Measurements from ENCODE around the gene MIS12. TPM values are rescaled to one million over a fixed set of nuclear protein-coding genes. Genes with fewer than 3 reads are reported as not detected.

The MIS12 gene
- total and polyA plus RNA-seq, 9 donors = 17.8 to 24.6 (median 21.3) TPM

DNA sequence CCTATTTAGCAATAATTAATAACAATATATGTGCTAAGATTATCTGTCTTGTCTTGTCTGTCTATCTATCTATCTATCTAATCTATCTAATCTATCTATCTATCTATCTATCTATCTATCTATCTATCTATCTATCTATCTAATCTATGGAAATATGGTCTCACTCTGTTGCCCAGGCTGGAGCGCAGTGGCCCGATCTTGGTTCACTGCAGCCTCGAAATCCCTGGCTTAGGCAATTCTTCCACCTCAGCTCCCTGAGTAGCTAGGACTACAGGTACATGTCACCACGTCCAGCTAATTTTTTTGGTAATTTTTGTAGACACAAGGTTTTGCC, 44.7 kb downstream of the MIS12 start:
- no peak for DNase-seq
- no peaks in the 10 kb centered on the region for H3K27me3 ChIP-seq (ENCODE audit: control insufficient read depth, insufficient read depth, low read length)
- 100% methylated on average over 4 of the region's 4 CpGs for WGBS (ENCODE audit: insufficient coverage)
- no peak overlapping the region for H3K4me3 ChIP-seq (ENCODE audit: low read length)
- no peaks in the 10 kb centered on the region for H3K9me3 ChIP-seq (replicated peaks; ENCODE audit: control insufficient read depth, low read depth, low read length)
- no peaks in the 10 kb centered on the region for H3K36me3 ChIP-seq (ENCODE audit: control insufficient read depth, insufficient read depth, low read length)
- peaks cover 22% of the 10 kb centered on the region for H3K4me1 ChIP-seq (ENCODE audit: control insufficient read depth, insufficient read depth, low read length)
- H3K27ac ChIP-seq (ENCODE audit: low read length) = no peak overlapping the region

DNA sequence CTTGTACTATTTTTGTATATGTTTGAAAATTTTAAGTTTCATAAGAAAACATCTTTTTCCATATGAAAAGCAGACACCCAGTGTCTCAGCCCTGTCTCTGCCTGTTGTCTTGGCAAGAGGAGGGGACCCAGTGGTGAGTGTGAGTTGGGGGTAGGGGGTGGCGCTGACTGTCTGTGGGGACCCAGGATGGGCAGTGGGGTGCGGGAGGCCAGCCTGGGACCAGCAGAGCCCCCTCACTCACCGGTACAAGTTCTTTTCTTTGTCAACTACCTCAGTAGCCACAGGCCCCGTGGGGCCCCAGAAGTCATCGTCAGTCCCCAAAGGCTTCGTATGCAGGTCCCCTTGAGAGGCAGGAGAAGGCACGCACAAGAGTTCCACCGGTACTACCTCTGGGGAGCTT, 46.2 kb downstream of the MIS12 start:
- H3K4me3 ChIP-seq (ENCODE audit: low read length) = no peak overlapping the region
- no peak overlapping the region for H3K27ac ChIP-seq (ENCODE audit: low read length)
- H3K4me1 ChIP-seq (ENCODE audit: control insufficient read depth, insufficient read depth, low read length) = peaks cover 17% of the 10 kb centered on the region
- H3K9me3 ChIP-seq (replicated peaks; ENCODE audit: control insufficient read depth, low read depth, low read length) = no peaks in the 10 kb centered on the region
- H3K27me3 ChIP-seq (ENCODE audit: control insufficient read depth, insufficient read depth, low read length) = no peaks in the 10 kb centered on the region
- WGBS (ENCODE audit: insufficient coverage) = 79% methylated on average over 7 of the region's 8 CpGs
- no peak for DNase-seq
- H3K36me3 ChIP-seq (ENCODE audit: control insufficient read depth, insufficient read depth, low read length) = no peaks in the 10 kb centered on the region

DNA sequence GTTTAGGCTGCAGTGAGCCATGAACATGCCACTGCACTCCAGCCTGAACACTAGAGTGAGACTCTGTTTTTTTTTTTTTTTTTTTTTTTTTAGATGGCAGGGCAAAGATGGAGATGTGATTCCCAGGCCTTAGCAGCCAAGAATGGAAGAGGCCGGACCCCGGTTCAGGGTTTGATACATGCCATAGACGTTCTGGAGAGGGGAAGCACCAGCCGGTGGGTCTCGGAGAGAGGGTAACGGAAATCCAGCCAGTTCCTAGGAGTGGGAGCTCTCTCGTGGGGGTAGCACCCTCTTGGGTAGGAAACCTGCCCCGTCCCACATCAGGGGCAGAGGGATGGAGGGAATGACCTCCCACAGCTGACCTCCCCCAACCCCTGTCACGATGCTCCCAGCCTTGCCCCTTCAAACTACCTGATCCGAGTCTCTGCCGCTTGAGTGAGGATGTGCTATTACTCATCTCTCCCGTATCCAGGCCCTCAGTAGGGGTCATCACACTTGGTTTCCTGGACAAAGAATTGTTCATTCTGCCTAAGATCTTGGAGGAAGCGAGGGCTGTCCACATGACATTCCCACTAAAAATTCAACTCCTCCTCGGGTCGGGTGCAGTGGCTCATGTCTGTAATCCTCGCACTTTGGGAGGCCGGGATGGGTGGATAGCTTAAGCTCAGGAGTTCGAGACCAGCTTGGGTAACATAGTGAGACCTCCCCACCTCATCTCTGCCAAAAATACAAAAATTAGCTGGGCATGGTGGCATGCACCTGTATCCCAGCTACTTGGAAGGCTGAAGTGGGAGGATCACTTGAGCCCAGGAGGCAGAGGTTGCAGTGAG, 47.3 kb downstream of the MIS12 start:
- Histone ChIP-seq H3K36me3 (ENCODE audit: control insufficient read depth, insufficient read depth, low read length) (no peaks in the 10 kb centered on the region), H3K4me1 (ENCODE audit: control insufficient read depth, insufficient read depth, low read length) (peaks cover 9% of the 10 kb centered on the region), H3K27ac (ENCODE audit: low read length) (no peak overlapping the region), H3K27me3 (ENCODE audit: control insufficient read depth, insufficient read depth, low read length) (no peaks in the 10 kb centered on the region), H3K4me3 (ENCODE audit: low read length) (no peak overlapping the region), H3K9me3 (replicated peaks; ENCODE audit: control insufficient read depth, low read depth, low read length) (no peaks in the 10 kb centered on the region)
- DNase-seq = no peak
- WGBS (ENCODE audit: insufficient coverage) = 72% methylated on average over 6 of the region's 18 CpGs

DNA sequence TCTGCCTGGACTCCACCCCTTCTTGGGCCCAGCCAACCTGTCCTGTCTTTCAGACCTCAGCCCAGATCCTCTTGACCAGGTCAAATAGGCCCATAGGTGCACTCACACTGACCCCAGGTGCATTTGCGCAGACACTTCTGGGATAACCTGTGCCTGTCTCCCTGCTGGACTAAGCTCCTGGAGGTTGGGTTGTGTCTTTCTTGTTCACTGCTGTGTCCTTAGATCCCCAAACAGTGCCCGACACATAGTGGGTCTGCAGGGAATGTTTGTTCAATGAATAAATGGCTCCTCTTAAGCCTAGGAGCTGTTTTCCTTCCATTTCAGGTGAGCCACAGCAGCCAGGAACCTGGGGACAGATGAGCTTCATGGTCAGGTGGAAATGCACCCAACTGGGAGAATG, 49.1 kb downstream of the MIS12 start:
- Histone ChIP-seq H3K27ac (ENCODE audit: low read length) (no peak overlapping the region), H3K4me3 (ENCODE audit: low read length) (no peak overlapping the region), H3K36me3 (ENCODE audit: control insufficient read depth, insufficient read depth, low read length) (no peaks in the 10 kb centered on the region), H3K4me1 (ENCODE audit: control insufficient read depth, insufficient read depth, low read length) (peaks cover 9% of the 10 kb centered on the region), H3K27me3 (ENCODE audit: control insufficient read depth, insufficient read depth, low read length) (no peaks in the 10 kb centered on the region), H3K9me3 (replicated peaks; ENCODE audit: control insufficient read depth, low read depth, low read length) (no peaks in the 10 kb centered on the region)
- no peak for DNase-seq
- 86% methylated on average over 2 of the region's 2 CpGs for WGBS (ENCODE audit: insufficient coverage)

DNA sequence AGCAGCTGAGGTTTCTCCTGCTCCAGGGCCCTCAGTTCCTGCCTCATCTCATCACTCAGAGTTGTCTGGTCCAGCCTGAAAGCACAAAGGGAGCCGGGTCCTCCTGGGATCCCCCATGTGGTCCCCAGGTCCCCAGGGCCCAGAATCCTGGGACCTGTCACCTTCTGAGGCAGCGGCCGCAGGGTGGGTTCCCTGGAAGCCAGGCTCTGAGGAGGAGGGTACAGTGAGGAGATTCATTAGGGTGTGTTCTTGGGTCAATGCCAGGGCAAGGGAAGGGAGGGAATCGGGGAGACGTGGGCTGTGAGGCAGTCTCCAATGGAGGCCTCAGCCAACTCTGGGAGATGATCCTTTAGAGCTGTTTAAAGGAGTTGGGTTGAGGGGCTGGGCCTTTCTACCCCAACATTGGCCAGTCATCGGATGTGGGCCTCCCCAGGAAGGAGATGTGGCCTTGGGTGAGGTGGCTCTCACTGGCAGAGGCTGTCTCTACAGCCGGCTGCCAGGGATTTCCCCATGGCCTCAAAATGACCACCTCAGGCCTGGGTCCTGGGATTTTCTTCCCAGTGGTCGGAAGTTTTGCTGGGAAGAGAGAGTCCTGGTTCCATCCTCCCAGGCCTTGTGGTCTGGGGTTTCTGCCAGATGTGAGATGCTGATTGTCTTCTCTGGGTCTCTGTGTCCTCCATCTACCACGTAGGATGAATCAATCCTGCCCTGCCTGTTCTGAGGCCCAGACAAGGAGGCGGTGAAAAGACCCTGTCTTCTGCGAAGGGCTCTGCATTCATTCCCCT, 50.7 kb downstream of the MIS12 start:
- DNase-seq = peak; percentile 32
- H3K36me3 ChIP-seq (ENCODE audit: control insufficient read depth, insufficient read depth, low read length) = no peaks in the 10 kb centered on the region

DNA sequence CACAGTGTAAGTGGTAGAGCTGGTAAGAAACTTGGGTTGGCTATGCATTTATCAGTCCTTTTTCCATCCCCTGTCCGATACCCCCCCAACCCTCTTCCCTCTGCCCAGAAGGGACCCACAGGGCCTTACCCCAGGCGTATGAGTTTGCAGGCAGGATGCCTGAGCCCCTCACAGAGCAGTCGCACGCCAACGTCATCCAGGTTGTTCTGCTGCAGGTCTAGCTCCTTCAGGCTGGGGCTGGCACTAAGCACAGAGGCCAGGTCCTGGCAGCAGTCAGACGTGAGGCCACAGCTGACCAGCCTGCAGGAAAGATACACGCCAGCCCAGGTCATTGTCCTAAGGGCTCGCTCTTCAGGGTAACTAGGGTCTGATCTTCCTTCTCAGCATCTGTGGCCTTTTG, 52.9 kb downstream of the MIS12 start:
- H3K4me1 ChIP-seq (ENCODE audit: control insufficient read depth, insufficient read depth, low read length) = peaks cover 9% of the 10 kb centered on the region
- H3K4me3 ChIP-seq (ENCODE audit: low read length) = no peak overlapping the region
- H3K9me3 ChIP-seq (replicated peaks; ENCODE audit: control insufficient read depth, low read depth, low read length) = no peaks in the 10 kb centered on the region
- H3K27ac ChIP-seq (ENCODE audit: low read length) = no peak overlapping the region
- H3K36me3 ChIP-seq (ENCODE audit: control insufficient read depth, insufficient read depth, low read length) = no peaks in the 10 kb centered on the region
- WGBS (ENCODE audit: insufficient coverage) = 85% methylated on average over 8 of the region's 8 CpGs
- no peak for DNase-seq
- H3K27me3 ChIP-seq (ENCODE audit: control insufficient read depth, insufficient read depth, low read length) = no peaks in the 10 kb centered on the region

More for the DNA sequence above, 50.7 kb downstream of the MIS12 start:
- Histone ChIP-seq H3K27me3 (ENCODE audit: control insufficient read depth, insufficient read depth, low read length) (no peaks in the 10 kb centered on the region), H3K4me3 (ENCODE audit: low read length) (no peak overlapping the region), H3K27ac (ENCODE audit: low read length) (peak overlapping the region; percentile 20), H3K4me1 (ENCODE audit: control insufficient read depth, insufficient read depth, low read length) (peaks cover 9% of the 10 kb centered on the region), H3K9me3 (replicated peaks; ENCODE audit: control insufficient read depth, low read depth, low read length) (no peaks in the 10 kb centered on the region)
- WGBS (ENCODE audit: insufficient coverage) = 61% methylated on average over 7 of the region's 11 CpGs

DNA sequence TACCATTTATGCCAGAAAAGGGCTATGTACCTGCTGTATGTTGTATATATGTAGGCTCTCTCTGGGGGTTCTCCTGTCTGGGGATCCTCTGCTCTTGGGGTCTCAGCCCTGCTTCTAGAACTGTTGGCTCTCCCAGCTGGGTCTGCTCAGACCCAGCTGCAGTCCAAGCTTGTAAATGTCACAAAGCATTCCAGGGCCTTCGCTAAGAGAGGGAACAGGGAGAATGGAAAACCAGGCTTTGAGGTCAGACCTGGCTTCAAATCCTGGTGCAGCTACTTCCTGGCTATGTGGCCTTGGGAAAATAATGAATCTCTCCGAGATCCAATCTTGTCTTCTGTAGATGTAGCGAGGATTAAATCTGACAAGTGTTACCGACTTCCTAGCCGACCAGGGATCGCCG, 54.0 kb downstream of the MIS12 start:
- WGBS (ENCODE audit: insufficient coverage) = 63% methylated on average over 4 of the region's 7 CpGs
- Histone ChIP-seq H3K27me3 (ENCODE audit: control insufficient read depth, insufficient read depth, low read length) (no peaks in the 10 kb centered on the region), H3K27ac (ENCODE audit: low read length) (no peak overlapping the region), H3K4me1 (ENCODE audit: control insufficient read depth, insufficient read depth, low read length) (peaks cover 11% of the 10 kb centered on the region), H3K36me3 (ENCODE audit: control insufficient read depth, insufficient read depth, low read length) (no peaks in the 10 kb centered on the region), H3K9me3 (replicated peaks; ENCODE audit: control insufficient read depth, low read depth, low read length) (no peaks in the 10 kb centered on the region), H3K4me3 (ENCODE audit: low read length) (no peak overlapping the region)
- DNase-seq = no peak

Other genes starting within 250 kb of the MIS12 start
- gene RABEP1, start 204.3 kb upstream of the MIS12 start, total RNA-seq = 41.7 TPM
- 10 to 100 TPM; 38.2 to 55.6 (median 51.8) TPM for gene RABEP1, start 204.3 kb upstream of the MIS12 start, polyA plus RNA-seq (ENCODE audit: insufficient read depth in 1 of 8, insufficient read length in 8 of 8, low replicate concordance in 1 of 8)
- 61.9 TPM for gene NUP88, start 66.9 kb upstream of the MIS12 start, total RNA-seq
- gene NUP88, start 66.9 kb upstream of the MIS12 start, polyA plus RNA-seq (ENCODE audit: insufficient read depth in 1 of 8, insufficient read length in 8 of 8, low replicate concordance in 1 of 8) = 10 to 100 TPM; 41.0 to 56.9 (median 48.4) TPM
- gene RPAIN, start 66.4 kb upstream of the MIS12 start, total RNA-seq = 50.8 TPM
- gene RPAIN, start 66.4 kb upstream of the MIS12 start, polyA plus RNA-seq (ENCODE audit: insufficient read depth in 1 of 8, insufficient read length in 8 of 8, low replicate concordance in 1 of 8) = 10 to 100 TPM; 36.3 to 59.5 (median 45.8) TPM
- 137 TPM for gene C1QBP, start 47.4 kb upstream of the MIS12 start, total RNA-seq
- 100 to 1,000 TPM; 108 to 134 (median 120) TPM for gene C1QBP, start 47.4 kb upstream of the MIS12 start, polyA plus RNA-seq (ENCODE audit: insufficient read depth in 1 of 8, insufficient read length in 8 of 8, low replicate concordance in 1 of 8)
- gene DHX33, start 17.6 kb upstream of the MIS12 start, total RNA-seq = 5.5 TPM
- gene DHX33, start 17.6 kb upstream of the MIS12 start, polyA plus RNA-seq (ENCODE audit: insufficient read depth in 1 of 8, insufficient read length in 8 of 8, low replicate concordance in 1 of 8) = 10 to 100 TPM in 7 of 8 donors, 1 to 10 TPM in 1; 10.0 to 14.5 (median 11.1) TPM
- gene DERL2, start 388 bp upstream of the MIS12 start, total RNA-seq = 39.3 TPM
- 10 to 100 TPM; 42.7 to 52.0 (median 47.2) TPM for gene DERL2, start 388 bp upstream of the MIS12 start, polyA plus RNA-seq (ENCODE audit: insufficient read depth in 1 of 8, insufficient read length in 8 of 8, low replicate concordance in 1 of 8)
- gene NLRP1, start 97.9 kb downstream of the MIS12 start, total RNA-seq = 63.9 TPM
- gene NLRP1, start 97.9 kb downstream of the MIS12 start, polyA plus RNA-seq (ENCODE audit: insufficient read depth in 1 of 8, insufficient read length in 8 of 8, low replicate concordance in 1 of 8) = 10 to 100 TPM; 53.6 to 77.2 (median 67.2) TPM

All from muscle of leg (tissue), 11 donors.